DMS53 treated with DMSO at 0.1 percent for 48 hours (cell line): Measurements from ENCODE around the gene OR52M1.
A peak's percentile ranks its signal among the peaks of the same experiment; 100 is the strongest.

Source experiments
- DNase-seq: peaks from one replicate; lab custom pipeline; 2025; ENCODE audit not compliant: unreplicated experiment; lab: John Stamatoyannopoulos, UW

The OR52M1 gene

GRCh38 chr11:4544891-4545290 is at the start of gene OR52M1:
OR52M1 (plus strand) TSS chr11:4545191; CDS start chr11:4545191, 0 bp downstream.
- DNase-seq, result no peak

DNA sequence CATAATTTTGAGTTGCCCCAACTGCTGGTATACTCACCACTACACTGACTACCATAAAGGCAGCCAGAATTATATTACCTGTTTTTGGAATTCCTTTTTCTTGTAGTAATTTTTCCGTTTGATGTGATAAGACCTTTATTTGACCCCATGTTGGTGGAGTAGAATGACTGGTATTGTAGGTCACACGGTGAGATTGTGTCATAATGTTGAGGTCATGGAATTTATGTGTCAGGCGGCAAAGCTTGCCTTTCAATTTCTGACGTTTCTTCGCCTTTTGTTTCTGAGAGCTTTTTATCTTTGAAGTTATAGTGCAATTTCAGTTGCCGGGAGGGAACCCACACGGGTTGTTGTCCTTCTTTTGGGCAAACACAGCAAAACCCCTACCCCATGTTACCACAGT is 49.5 kb upstream of the OR52M1 start:
- DNase-seq, result no peak

DNA sequence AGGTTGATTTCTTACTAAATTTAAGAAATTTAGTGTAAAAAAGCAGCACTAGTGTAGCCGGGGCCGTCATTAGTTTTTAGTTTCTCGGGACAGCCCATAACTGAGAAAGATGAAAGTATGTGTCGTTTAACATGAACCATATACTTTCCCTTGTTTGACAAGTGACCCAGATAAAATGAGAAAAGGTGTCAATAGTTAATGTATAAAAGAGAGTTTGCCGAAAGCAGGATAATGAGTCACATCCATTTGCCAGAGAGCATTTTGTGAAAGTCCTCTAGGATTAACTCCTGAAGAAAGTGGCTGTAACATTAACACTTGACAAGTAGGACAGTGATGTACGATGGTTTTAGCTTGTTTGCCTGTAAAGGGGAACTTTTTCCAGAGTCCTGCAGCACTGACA is 49.0 kb upstream of the OR52M1 start:
- DNase-seq, result no peak

DNA sequence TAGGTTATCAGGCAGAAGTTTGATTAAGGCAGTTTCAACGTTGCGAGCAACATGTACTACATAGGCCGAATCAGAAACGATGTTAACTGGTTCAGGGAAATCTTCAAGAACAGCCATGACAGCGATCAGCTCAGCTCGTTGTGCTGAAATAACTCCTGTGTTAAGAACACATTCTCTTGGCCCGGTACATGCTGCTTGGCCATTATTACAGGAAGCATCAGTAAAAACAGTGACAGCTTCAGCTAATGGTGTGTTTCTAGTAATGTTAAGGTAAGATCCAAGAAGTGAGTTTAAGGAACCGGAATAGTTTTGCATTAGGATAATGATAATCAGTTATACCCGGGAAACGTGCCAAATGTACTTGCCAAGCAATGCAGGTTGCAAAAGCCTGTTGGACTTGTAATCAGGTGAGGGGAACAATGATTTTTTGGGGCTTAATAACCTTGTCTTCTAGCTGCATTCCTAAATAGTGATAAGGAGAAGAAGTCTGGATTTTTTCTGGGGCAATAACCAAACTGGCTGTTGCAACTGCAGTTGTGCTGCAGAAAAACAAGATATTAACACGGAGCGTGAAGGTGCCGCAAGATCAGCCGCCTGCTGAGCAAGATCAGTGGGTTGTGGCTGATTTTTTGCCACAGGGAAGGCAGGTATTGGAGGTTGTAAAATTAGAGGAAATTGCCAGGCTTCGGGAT is 48.3 kb upstream of the OR52M1 start:
- no peak for DNase-seq

DNA sequence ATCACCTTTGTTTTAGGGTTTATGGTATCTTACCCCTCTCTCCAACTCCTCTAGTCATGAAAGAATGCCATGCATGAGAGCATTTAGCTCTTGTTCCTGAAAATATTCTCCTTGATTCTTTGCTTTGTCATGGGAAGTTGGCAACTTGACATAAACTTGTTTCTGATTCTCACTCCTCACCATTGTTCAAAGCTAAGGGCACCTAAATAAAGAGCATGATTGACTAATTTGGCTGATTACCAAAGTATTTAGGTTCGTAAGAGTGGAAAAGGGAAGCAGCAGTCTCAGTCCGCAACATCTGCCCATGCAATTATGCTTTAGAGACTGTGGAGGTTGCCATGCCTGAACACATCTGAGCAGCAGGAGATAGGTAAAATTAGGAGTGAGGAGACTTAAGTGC is 36.1 kb upstream of the OR52M1 start:
- DNase-seq, result no peak

GRCh38 chr11:4511282-4512245 is 33.4 kb upstream of the OR52M1 start:
- DNase-seq, result no peak

DNA sequence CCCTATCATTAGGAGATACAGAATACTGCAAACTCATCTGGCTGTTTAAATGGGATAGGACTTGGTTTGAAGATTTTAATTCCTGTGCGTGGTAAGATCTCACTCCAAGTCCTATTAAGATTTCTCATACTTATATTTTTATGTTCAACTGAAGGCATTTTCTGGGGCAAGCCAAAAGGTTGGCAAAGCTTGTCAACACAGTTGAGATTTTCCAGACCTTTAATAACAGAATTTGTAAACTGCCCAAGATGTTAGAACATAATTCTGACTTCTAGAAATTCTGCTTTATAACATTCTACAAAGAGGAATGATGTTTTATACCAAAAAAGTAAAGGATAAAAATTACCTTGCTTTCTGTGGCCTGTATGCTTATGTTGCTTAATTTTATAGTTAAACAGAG is 30.8 kb upstream of the OR52M1 start:
- no peak for DNase-seq

DNA sequence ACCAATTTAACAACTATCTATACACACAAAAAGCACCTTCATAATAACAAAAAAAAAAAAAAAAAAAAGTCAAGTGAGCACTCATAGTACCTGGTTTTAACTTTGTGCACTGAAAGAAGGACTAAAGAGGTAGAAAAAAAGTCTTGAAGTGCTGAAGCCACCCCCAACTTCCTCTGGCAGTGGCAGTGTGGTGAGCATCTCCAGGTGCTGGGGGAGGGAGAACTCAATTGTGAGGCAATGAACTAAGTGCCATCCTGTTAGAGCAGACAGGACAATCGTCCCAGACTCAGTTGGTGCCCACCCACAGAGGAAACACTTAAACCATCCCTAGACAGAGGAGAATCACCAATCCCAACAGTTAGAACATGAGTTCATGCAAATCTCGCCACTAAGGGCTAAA is 22.7 kb upstream of the OR52M1 start:
- DNase-seq, result no peak

DNA sequence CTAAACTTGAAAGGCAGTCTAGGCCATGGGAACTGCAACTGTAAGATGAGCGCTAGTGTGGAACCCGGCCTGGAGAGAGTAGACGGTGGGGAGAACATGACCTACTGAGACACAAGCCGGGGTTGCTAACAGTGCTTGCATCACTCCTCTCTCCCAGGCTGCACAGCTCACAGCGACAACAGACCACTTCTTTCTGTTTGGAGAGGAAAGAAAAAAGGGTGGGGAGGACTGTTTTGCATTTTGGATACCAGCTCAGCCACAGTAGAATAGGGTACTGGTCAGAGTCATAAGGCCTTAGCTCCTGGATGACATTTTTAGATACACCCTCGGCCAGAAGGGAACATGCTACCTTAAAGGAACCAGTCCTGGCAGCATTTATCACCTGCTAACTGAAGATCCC is 22.2 kb upstream of the OR52M1 start:
- no peak for DNase-seq

GRCh38 chr11:4523666-4524065 is 21.3 kb upstream of the OR52M1 start:
- no peak for DNase-seq

DNA sequence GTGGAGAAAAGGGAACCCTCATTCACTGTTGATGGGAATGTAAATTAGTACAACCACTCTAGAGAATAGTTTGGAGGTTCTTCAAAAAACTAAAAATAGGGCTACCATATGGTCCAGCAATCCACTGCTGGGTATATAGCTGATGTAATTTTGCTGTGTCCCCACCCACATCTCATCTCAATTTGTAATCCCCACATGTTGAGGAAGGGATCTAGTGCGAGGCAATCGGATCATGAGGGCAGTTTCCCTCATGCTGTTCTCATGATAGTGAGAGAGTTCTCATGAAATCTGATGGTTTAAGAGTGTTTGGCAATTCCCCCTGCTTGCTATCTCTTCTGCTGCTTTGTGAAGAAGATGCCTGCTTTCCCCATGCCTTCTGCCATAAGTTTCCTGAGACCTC is 17.1 kb upstream of the OR52M1 start:
- no peak for DNase-seq

GRCh38 chr11:4531686-4532085 is 13.3 kb upstream of the OR52M1 start:
- peak; percentile 17 for DNase-seq

DNA sequence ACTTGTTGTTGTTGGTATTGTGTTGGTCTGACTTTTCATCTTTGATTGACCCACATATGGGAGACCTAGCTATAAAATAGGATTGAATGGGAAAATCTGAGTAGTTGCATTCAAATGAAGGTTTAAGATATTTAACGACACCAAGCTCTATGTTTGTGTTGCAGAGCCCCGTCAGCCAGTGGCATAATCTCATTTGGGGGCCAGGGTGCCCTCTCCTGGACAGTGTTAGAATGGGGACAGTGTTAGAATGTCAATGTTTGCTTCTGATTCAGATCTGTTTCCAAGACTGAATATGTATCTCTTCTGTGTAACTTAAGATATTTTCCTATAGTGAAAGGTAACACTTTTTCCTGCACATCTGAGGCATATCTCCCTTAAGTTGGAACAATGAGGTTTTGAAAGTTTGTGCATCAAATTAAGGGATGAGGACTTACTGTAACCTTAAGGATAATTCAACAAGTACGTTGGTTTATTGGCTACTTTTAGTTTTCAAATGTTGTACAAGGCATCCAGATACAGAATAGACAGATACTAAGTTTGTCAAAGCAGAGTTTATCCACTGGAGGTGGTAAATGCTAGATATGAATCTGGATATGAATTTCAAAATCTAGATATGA is 5.3 kb upstream of the OR52M1 start:
- DNase-seq, result peak; percentile 35

DNA sequence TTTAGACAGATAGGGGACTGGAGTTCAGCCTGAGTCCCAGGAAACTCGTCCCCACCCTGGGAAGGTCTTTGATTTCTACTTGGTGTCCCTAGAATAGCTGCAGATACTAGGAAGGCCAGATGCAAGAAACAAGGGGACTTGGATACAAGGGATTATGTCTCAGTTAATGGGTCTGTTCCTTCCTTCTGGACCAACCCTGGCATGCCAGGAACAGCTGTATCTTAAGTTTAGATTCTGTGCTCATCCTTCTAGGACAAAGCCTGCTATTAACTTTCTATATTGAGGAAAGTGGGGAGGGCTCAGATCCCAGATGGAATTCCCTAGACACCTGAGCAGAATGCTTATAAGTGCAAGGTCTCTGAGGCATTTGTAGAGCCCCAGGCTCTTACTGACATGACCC is 3.9 kb upstream of the OR52M1 start:
- no peak for DNase-seq

DNA sequence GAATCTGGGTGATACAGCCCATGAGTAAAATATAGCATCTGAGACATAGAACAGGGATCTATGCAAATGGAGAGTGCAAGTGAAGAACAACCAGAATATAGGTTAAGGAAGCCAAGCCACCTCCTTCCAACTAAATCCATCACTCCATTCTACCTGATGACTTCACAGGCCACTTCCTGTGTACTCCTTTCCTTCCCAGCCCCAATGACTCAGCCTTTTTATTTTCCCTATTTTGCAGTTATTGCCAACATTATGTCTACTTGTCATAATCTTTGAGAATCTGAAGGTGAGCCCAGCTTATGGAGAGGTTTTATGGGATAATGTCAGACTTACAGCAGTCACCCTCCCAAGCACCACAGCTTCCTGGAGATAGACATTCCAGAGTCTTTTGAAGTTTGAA is 1.4 kb upstream of the OR52M1 start:
- DNase-seq, result no peak

GRCh38 chr11:4546878-4547277 is 1.9 kb downstream of the OR52M1 start:
- DNase-seq, result peak; percentile 44

DNA sequence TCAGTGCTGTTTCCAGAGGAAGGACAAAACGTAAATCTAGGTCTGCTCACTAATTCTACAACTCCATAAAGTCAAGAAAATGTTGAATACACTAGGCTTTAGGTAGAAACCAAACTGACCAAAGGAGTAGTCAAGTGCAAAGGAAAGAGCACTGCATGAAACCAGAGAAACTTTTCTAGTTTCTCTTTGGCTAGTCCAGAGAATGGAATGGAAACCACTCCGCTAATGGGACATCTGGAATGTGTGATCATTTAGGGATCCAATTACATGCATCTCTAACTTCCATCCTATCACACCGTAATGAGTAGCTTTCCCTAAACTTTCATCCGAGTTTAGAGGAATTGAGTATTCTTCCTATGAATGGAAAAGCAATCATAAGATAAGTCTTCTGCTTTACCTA is 2.4 kb downstream of the OR52M1 start:
- DNase-seq, result no peak

GRCh38 chr11:4551346-4551979 is 6.5 kb downstream of the OR52M1 start:
- DNase-seq, result no peak

GRCh38 chr11:4559527-4560440 is 14.8 kb downstream of the OR52M1 start:
- DNase-seq, result no peak

- DNase-seq, result peak; percentile 28
These were observed 15.5 kb downstream of the OR52M1 start for GRCh38 chr11:4560467-4560866.
